ENCODE data around the gene SUGCT. TPM values are rescaled to one million over a fixed set of nuclear protein-coding genes. Genes with fewer than 3 reads are reported as not detected.

The SUGCT gene
- total RNA-seq, 1 donor from 2014 or later, result 1.7 TPM

GRCh38 chr7:40654171-40654570, 519.4 kb downstream of the SUGCT start:
- H3K27me3 ChIP-seq (ENCODE audit: low read depth), result no peaks in the 10 kb centered on the region
- TF ChIP-seq, protein P1, sequence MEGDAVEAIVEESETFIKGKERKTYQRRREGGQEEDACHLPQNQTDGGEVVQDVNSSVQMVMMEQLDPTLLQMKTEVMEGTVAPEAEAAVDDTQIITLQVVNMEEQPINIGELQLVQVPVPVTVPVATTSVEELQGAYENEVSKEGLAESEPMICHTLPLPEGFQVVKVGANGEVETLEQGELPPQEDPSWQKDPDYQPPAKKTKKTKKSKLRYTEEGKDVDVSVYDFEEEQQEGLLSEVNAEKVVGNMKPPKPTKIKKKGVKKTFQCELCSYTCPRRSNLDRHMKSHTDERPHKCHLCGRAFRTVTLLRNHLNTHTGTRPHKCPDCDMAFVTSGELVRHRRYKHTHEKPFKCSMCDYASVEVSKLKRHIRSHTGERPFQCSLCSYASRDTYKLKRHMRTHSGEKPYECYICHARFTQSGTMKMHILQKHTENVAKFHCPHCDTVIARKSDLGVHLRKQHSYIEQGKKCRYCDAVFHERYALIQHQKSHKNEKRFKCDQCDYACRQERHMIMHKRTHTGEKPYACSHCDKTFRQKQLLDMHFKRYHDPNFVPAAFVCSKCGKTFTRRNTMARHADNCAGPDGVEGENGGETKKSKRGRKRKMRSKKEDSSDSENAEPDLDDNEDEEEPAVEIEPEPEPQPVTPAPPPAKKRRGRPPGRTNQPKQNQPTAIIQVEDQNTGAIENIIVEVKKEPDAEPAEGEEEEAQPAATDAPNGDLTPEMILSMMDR (IDR thresholded peaks at IDR 0.05), result no peak
- ATAC-seq, result no peak
- no peak overlapping the region for H3K4me3 ChIP-seq
- no peaks in the 10 kb centered on the region for H3K4me1 ChIP-seq
- no peaks in the 10 kb centered on the region for H3K9me3 ChIP-seq
- intact Hi-C loops (cut with DNase I), result no loop called here
- no peaks in the 10 kb centered on the region for H3K36me3 ChIP-seq
- DNase-seq, result no peak
- H3K27ac ChIP-seq, result no peak overlapping the region

DNA sequence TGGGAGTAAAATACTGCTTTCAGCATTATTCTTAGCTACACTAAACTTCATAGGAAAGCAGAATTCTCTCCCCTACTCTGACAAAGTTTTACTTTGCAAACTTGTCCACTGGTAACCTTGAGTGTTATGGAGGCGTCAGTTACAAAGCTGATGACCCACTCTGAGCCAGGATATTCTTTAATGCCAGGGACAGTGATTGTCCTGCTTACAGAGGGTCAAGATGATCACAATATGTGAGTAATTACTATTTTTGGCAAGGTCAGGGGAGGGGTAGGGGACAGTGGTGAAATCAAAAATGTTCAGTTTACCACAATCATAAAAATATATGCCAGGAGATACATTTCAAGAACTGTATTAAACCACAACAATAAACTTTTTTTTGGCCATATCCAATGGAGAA, 520.6 kb downstream of the SUGCT start:
- intact Hi-C loops (cut with DNase I), result no loop called here
- Histone ChIP-seq H3K36me3 (no peaks in the 10 kb centered on the region), H3K4me3 (no peak overlapping the region), H3K9me3 (no peaks in the 10 kb centered on the region), H3K27me3 (ENCODE audit: low read depth) (no peaks in the 10 kb centered on the region), H3K27ac (no peak overlapping the region), H3K4me1 (no peaks in the 10 kb centered on the region)
- TF ChIP-seq, protein P1 (IDR thresholded peaks at IDR 0.05), result no peak
- ATAC-seq (no peak), DNase-seq (no peak)

DNA sequence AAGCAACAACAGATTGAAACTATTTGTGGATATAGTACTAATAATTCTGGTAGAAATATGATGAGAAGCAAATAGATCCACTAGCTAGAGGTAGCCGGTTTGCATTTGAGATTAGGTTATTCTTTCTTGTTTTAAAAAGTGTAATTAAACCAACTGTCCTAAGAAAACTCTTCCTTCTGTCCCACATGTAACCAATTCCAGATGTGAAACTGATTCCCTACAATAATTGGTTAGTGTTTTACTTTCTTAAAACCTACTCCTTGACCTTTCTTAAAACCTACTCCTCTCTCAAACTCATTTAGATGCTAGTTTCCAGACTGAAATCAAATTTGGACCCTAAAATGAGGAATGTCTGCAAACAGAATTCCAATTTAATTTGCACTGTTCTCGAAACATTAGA, 521.5 kb downstream of the SUGCT start:
- Histone ChIP-seq H3K27ac (no peak overlapping the region), H3K4me3 (no peak overlapping the region), H3K9me3 (no peaks in the 10 kb centered on the region), H3K4me1 (no peaks in the 10 kb centered on the region), H3K27me3 (ENCODE audit: low read depth) (no peaks in the 10 kb centered on the region), H3K36me3 (no peaks in the 10 kb centered on the region)
- TF ChIP-seq, protein P1 (IDR thresholded peaks at IDR 0.05), result no peak
- intact Hi-C loops (cut with DNase I), result no loop called here
- ATAC-seq (no peak), DNase-seq (no peak)

DNA sequence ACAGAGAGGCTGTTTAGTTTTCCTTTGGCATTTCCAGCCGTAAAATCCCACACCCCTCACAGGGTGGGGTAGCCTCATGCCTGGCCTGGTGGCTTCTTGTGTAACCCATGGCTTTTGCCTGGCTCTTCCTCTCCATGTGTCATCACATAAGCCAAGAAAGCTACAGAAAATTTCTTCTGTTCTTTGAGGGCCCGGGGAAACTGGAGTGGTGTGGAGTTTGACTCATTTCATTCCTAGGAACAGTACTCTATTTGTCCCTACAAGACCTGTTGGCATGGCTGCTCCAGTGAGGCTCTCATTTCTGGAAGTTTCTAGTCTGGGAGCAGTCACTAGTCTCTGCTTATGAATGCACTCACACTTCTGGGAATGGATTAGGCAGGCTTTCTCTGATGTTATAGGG, 523.9 kb downstream of the SUGCT start:
- no peak overlapping the region for H3K4me3 ChIP-seq
- ATAC-seq, result no peak
- TF ChIP-seq, protein P1 (IDR thresholded peaks at IDR 0.05), result no peak

DNA sequence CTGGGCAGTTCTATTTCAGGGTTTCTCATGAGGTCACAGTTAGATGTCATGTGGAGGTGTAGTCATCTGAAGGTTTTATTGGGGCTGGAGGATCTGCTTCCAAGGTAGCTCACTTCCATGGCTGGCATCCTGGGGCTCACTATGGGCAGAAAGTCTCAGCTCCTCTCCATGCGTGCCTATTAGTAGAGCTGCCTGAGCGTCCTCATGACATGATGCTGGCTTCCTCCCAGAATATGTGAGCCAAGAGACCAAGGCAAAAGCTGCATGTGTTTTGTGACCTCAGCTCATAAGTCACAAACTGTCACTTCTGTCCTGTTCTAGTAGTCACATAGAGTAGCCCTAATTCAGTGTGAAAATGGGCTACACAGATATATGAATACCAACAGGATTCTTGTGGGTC, 524.4 kb downstream of the SUGCT start:
- H3K27ac ChIP-seq, result no peak overlapping the region
- TF ChIP-seq, protein P1 (IDR thresholded peaks at IDR 0.05), result no peak
- no peaks in the 10 kb centered on the region for H3K36me3 ChIP-seq
- ATAC-seq, result no peak
- DNase-seq, result no peak
- H3K4me1 ChIP-seq, result no peaks in the 10 kb centered on the region
- H3K27me3 ChIP-seq (ENCODE audit: low read depth), result no peaks in the 10 kb centered on the region
- H3K9me3 ChIP-seq, result no peaks in the 10 kb centered on the region
- H3K4me3 ChIP-seq, result no peak overlapping the region
- intact Hi-C loops (cut with DNase I), result no loop called here

More for the DNA sequence above, 523.9 kb downstream of the SUGCT start:
- no peak for DNase-seq
- Histone ChIP-seq H3K36me3 (no peaks in the 10 kb centered on the region), H3K27me3 (ENCODE audit: low read depth) (no peaks in the 10 kb centered on the region), H3K9me3 (no peaks in the 10 kb centered on the region), H3K4me1 (no peaks in the 10 kb centered on the region), H3K27ac (no peak overlapping the region)
- intact Hi-C loops (cut with DNase I), result no loop called here

DNA sequence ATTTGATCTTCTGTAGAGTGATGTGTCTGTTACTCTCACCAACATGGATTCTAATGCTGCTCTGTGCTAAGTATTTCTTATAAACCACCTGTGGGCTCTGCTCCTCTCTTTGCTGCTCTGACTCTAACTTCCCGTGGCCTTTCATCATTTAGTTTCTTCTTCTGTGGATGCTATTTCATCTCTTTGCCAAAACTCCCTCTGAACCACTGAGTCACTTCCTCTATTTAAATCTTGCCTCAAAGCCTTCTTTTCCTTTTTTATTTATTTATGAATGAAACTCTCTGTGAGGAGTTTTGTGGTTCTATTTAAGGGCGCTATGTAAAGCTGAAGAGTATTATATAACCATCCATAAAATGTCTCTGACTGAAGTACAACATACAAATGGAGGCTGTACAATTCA, 538.5 kb downstream of the SUGCT start:
- TF ChIP-seq, protein P1 (IDR thresholded peaks at IDR 0.05), result no peak
- Histone ChIP-seq H3K4me3 (no peak overlapping the region), H3K27ac (no peak overlapping the region), H3K36me3 (no peaks in the 10 kb centered on the region), H3K27me3 (ENCODE audit: low read depth) (no peaks in the 10 kb centered on the region), H3K9me3 (no peaks in the 10 kb centered on the region), H3K4me1 (no peaks in the 10 kb centered on the region)
- DNase-seq (no peak), ATAC-seq (no peak)
- intact Hi-C loops (cut with DNase I), result no loop called here

All from lower lobe of right lung (tissue), 2 donors.